T-helper 1 cell treated with Interleukin-12 subunit alpha and Interleukin-12 subunit beta and Interleukin-4 antibody, amounts not matched to agents 30 μg/mL and 1 μg/mL, for 36 hours (primary cell): ENCODE results near the gene RRP8.

Experiments used
- H3K27ac Mint-ChIP-seq: one replicate; pipeline ENCODE4 v1.8.0; 2021; ENCODE audit warnings: mild to moderate bottlenecking, mixed read lengths
- H3K27me3 Mint-ChIP-seq: one replicate; pipeline ENCODE4 v1.8.0; 2021; ENCODE audit warnings: low read depth, mixed read lengths
- H3K36me3 Mint-ChIP-seq: one replicate; pipeline ENCODE4 v1.8.0; 2021; ENCODE audit warnings: low read depth, mixed read lengths
- H3K4me1 Mint-ChIP-seq: one replicate; pipeline ENCODE4 v1.8.0; 2021; ENCODE audit warnings: low read depth, mixed read lengths
- H3K4me3 Mint-ChIP-seq: one replicate; pipeline ENCODE4 v1.8.0; 2021; ENCODE audit warnings: mild to moderate bottlenecking, moderate library complexity, mixed read lengths
- H3K9me3 Mint-ChIP-seq: one replicate; pipeline ENCODE4 v1.8.0; 2021; ENCODE audit warnings: mixed read lengths

Gene RRP8

GRCh38 chr11:6603287-6604080 lies at the start of gene RRP8, which contains the start of gene ILK:
RRP8 (minus strand) TSS chr11:6603616; CDS start chr11:6603502, 114 bp downstream.
ILK (plus strand) TSS chr11:6603774; CDS start chr11:6604272, 498 bp downstream.
- peaks cover 26% of the 10 kb centered on the region for H3K36me3 Mint-ChIP-seq
- no peaks in the 10 kb centered on the region for H3K9me3 Mint-ChIP-seq
- H3K4me3 Mint-ChIP-seq, result no peak within 1 kb of the TSS
- peaks cover 31% of the 10 kb centered on the region for H3K4me1 Mint-ChIP-seq
- no peak within 1 kb of the TSS for H3K27ac Mint-ChIP-seq
- H3K27me3 Mint-ChIP-seq, result no peaks in the 10 kb centered on the region

- peaks cover 17% of the 10 kb centered on the region for H3K27me3 Mint-ChIP-seq
- H3K4me1 Mint-ChIP-seq, result peaks cover 2% of the 10 kb centered on the region
- no peak overlapping the region for H3K4me3 Mint-ChIP-seq
- no peaks in the 10 kb centered on the region for H3K36me3 Mint-ChIP-seq
- H3K27ac Mint-ChIP-seq, result no peak overlapping the region
- H3K9me3 Mint-ChIP-seq, result no peaks in the 10 kb centered on the region
Measured at GRCh38 chr11:6653097-6653496, 49.7 kb upstream of the RRP8 start.

- H3K27ac Mint-ChIP-seq, result no peak overlapping the region
- peaks cover 15% of the 10 kb centered on the region for H3K27me3 Mint-ChIP-seq
- no peaks in the 10 kb centered on the region for H3K36me3 Mint-ChIP-seq
- no peaks in the 10 kb centered on the region for H3K9me3 Mint-ChIP-seq
- peaks cover 2% of the 10 kb centered on the region for H3K4me1 Mint-ChIP-seq
- no peak overlapping the region for H3K4me3 Mint-ChIP-seq
Measured at GRCh38 chr11:6652182-6652581, 48.8 kb upstream of the RRP8 start.

GRCh38 chr11:6650980-6651379 lies 47.6 kb upstream of the RRP8 start:
- peaks cover 2% of the 10 kb centered on the region for H3K27me3 Mint-ChIP-seq
- no peak overlapping the region for H3K27ac Mint-ChIP-seq
- no peaks in the 10 kb centered on the region for H3K36me3 Mint-ChIP-seq
- no peak overlapping the region for H3K4me3 Mint-ChIP-seq
- no peaks in the 10 kb centered on the region for H3K4me1 Mint-ChIP-seq
- H3K9me3 Mint-ChIP-seq, result no peaks in the 10 kb centered on the region

GRCh38 chr11:6650104-6650503 lies 46.7 kb upstream of the RRP8 start:
- H3K27me3 Mint-ChIP-seq, result no peaks in the 10 kb centered on the region
- H3K27ac Mint-ChIP-seq, result no peak overlapping the region
- no peaks in the 10 kb centered on the region for H3K9me3 Mint-ChIP-seq
- peaks cover 6% of the 10 kb centered on the region for H3K4me1 Mint-ChIP-seq
- no peak overlapping the region for H3K4me3 Mint-ChIP-seq
- no peaks in the 10 kb centered on the region for H3K36me3 Mint-ChIP-seq

GRCh38 chr11:6648501-6648900 lies 45.1 kb upstream of the RRP8 start:
- Mint-ChIP-seq H3K27me3 (no peaks in the 10 kb centered on the region), H3K9me3 (no peaks in the 10 kb centered on the region), H3K27ac (no peak overlapping the region), H3K4me1 (peaks cover 9% of the 10 kb centered on the region), H3K36me3 (no peaks in the 10 kb centered on the region), H3K4me3 (no peak overlapping the region)

- Mint-ChIP-seq H3K27ac (no peak overlapping the region), H3K36me3 (no peaks in the 10 kb centered on the region), H3K9me3 (no peaks in the 10 kb centered on the region), H3K4me1 (peaks cover 9% of the 10 kb centered on the region), H3K4me3 (no peak overlapping the region), H3K27me3 (no peaks in the 10 kb centered on the region)
Measured at GRCh38 chr11:6647836-6648235, 44.4 kb upstream of the RRP8 start.

- Mint-ChIP-seq H3K4me3 (no peak overlapping the region), H3K9me3 (no peaks in the 10 kb centered on the region), H3K36me3 (no peaks in the 10 kb centered on the region)
Measured at GRCh38 chr11:6646918-6647679, 43.7 kb upstream of the RRP8 start.

GRCh38 chr11:6646576-6646917 lies 43.1 kb upstream of the RRP8 start:
- H3K4me3 Mint-ChIP-seq, result no peak overlapping the region
- no peak overlapping the region for H3K27ac Mint-ChIP-seq
- peaks cover 9% of the 10 kb centered on the region for H3K4me1 Mint-ChIP-seq
- no peaks in the 10 kb centered on the region for H3K9me3 Mint-ChIP-seq
- no peaks in the 10 kb centered on the region for H3K27me3 Mint-ChIP-seq
- H3K36me3 Mint-ChIP-seq, result no peaks in the 10 kb centered on the region

More at GRCh38 chr11:6646918-6647679, 43.7 kb upstream of the RRP8 start:
- H3K27ac Mint-ChIP-seq, result no peak overlapping the region
- no peaks in the 10 kb centered on the region for H3K27me3 Mint-ChIP-seq
- H3K4me1 Mint-ChIP-seq, result peaks cover 9% of the 10 kb centered on the region

GRCh38 chr11:6646071-6646470 lies 42.7 kb upstream of the RRP8 start:
- Mint-ChIP-seq H3K9me3 (no peaks in the 10 kb centered on the region), H3K36me3 (no peaks in the 10 kb centered on the region), H3K4me1 (peaks cover 9% of the 10 kb centered on the region), H3K4me3 (no peak overlapping the region), H3K27me3 (no peaks in the 10 kb centered on the region), H3K27ac (no peak overlapping the region)

- no peak overlapping the region for H3K4me3 Mint-ChIP-seq
- H3K9me3 Mint-ChIP-seq, result no peaks in the 10 kb centered on the region
- no peak overlapping the region for H3K27ac Mint-ChIP-seq
- H3K27me3 Mint-ChIP-seq, result no peaks in the 10 kb centered on the region
- H3K4me1 Mint-ChIP-seq, result peaks cover 12% of the 10 kb centered on the region
- no peaks in the 10 kb centered on the region for H3K36me3 Mint-ChIP-seq
Measured at GRCh38 chr11:6642957-6643356, 39.5 kb upstream of the RRP8 start.

- H3K27ac Mint-ChIP-seq, result no peak overlapping the region
Measured at GRCh38 chr11:6640985-6641701, 37.7 kb upstream of the RRP8 start.

GRCh38 chr11:6640036-6640984 lies 36.9 kb upstream of the RRP8 start:
- H3K4me1 Mint-ChIP-seq, result peaks cover 7% of the 10 kb centered on the region
- H3K9me3 Mint-ChIP-seq, result no peaks in the 10 kb centered on the region
- no peak overlapping the region for H3K27ac Mint-ChIP-seq
- no peaks in the 10 kb centered on the region for H3K27me3 Mint-ChIP-seq
- H3K36me3 Mint-ChIP-seq, result no peaks in the 10 kb centered on the region
- H3K4me3 Mint-ChIP-seq, result no peak overlapping the region

More at GRCh38 chr11:6640985-6641701, 37.7 kb upstream of the RRP8 start:
- no peaks in the 10 kb centered on the region for H3K36me3 Mint-ChIP-seq
- peaks cover 12% of the 10 kb centered on the region for H3K4me1 Mint-ChIP-seq
- H3K9me3 Mint-ChIP-seq, result no peaks in the 10 kb centered on the region
- no peak overlapping the region for H3K4me3 Mint-ChIP-seq
- H3K27me3 Mint-ChIP-seq, result no peaks in the 10 kb centered on the region

- H3K9me3 Mint-ChIP-seq, result no peaks in the 10 kb centered on the region
- no peak overlapping the region for H3K27ac Mint-ChIP-seq
- H3K4me3 Mint-ChIP-seq, result no peak overlapping the region
- no peaks in the 10 kb centered on the region for H3K36me3 Mint-ChIP-seq
- H3K27me3 Mint-ChIP-seq, result no peaks in the 10 kb centered on the region
- H3K4me1 Mint-ChIP-seq, result peaks cover 3% of the 10 kb centered on the region
Measured at GRCh38 chr11:6638429-6638828, 35.0 kb upstream of the RRP8 start.
